GM12801 (cell line): ENCODE results near the gene NT5M.

ENCODE experiments used
- CTCF ChIP-seq: IDR thresholded peaks from one replicate; pipeline ENCODE4 v1.5.1; 2011; ENCODE audit warnings: control low read depth; ENCODE audit not compliant: insufficient read length; ENCODE audit errors: extremely low read depth

Gene NT5M

GRCh38 chr17:17346428-17347233 lies 43.5 kb downstream of the NT5M start:
- TF ChIP-seq CTCF, result no peak

- TF ChIP-seq CTCF, result no peak
Measured at GRCh38 chr17:17347234-17347955, 44.2 kb downstream of the NT5M start.

GRCh38 chr17:17347956-17348871 lies 45.0 kb downstream of the NT5M start:
- TF ChIP-seq CTCF, result no peak

GRCh38 chr17:17348872-17349723 lies 45.9 kb downstream of the NT5M start:
- TF ChIP-seq CTCF, result no peak

- no peak for TF ChIP-seq CTCF
Measured at GRCh38 chr17:17349724-17350106, 46.5 kb downstream of the NT5M start.

GRCh38 chr17:17350491-17351355 lies 47.5 kb downstream of the NT5M start:
- no peak for TF ChIP-seq CTCF
